Nephron (organoid): Measurements from ENCODE around the gene FYCO1.

Experiments used
- H3K27ac Mint-ChIP-seq, 3 experiments: 2 replicates each; pipeline ENCODE4 v1.8.0; 2020; ENCODE audit warnings: mixed read lengths in 3 of 3, mild to moderate bottlenecking in 2 of 3, moderate library complexity in 1 of 3
- H3K27me3 Mint-ChIP-seq: 2 replicates; pipeline ENCODE4 v1.8.0; 2021; ENCODE audit warnings: low read depth, mild to moderate bottlenecking, moderate library complexity, mixed read lengths
- H3K36me3 Mint-ChIP-seq: 2 replicates; pipeline ENCODE4 v1.8.0; 2020; ENCODE audit warnings: low read depth, mixed read lengths
- H3K4me1 Mint-ChIP-seq: 2 replicates; pipeline ENCODE4 v1.8.0; 2020; ENCODE audit warnings: mixed read lengths
- H3K4me3 Mint-ChIP-seq, 3 experiments: 2 replicates each; pipeline ENCODE4 v1.8.0; 2020; ENCODE audit warnings: mild to moderate bottlenecking in 3 of 3, mixed read lengths in 3 of 3, moderate library complexity in 2 of 3
- H3K9me3 Mint-ChIP-seq: 2 replicates; pipeline ENCODE4 v1.8.0; 2020; ENCODE audit warnings: mixed read lengths
- TF ChIP-seq, protein P1 (sequence below), 3 experiments: fragments of 200-600 bp; sonication (generic); IDR thresholded peaks; one replicate each; pipeline ENCODE4 v1.5.0; 2021; ENCODE audit warnings: antibody characterized with exemption in 3 of 3; ENCODE audit not compliant: unreplicated experiment in 3 of 3

Gene FYCO1

DNA sequence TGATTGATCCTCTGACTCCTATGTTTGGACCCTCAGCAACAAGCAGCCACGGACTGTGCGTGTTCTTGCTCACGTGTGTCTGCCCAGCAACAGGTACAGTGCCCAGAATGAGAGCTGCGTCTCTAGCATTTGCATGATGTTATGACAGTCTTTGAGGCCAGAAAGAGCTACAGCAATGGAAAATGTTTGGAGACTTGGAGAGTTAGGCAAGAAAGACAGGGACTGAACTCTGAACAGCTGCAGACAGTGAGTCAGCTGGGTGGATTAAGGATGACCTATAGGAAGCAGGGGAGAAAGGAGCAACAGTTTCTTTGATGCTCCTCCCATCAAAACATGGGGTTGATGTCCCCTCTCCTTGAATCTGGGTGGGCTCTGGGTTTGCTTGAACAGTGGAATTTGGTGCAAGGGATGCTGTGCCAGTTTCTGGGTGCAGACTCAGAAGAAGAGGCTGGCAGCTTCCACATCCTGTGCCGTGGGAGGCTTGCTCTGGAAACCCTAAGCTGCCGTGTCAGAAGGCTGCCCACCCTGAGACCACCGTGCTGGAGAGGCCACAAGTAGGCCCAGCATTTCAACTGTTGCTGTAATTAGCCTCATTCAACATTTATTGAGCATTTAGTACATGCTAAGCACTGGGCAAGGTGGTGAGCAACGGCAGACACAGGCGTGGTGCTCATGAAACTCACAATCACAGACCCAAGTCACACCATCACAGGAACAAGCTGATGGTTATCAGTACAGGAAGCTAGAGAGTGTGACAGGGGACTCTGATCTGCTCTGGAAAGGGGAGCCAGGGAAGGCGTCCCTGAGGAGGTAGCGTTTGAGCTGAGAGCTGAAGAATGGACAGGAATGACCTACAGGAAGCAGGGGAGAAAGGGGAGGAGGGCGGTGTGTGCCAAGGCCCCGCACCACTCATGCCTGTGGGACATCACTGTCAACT, 87.6 kb downstream of the FYCO1 start:
- peaks cover 7% of the 10 kb centered on the region for H3K4me1 Mint-ChIP-seq
- peak overlapping the region in 2 of 3 experiments; percentile 12 to 21 for H3K27ac Mint-ChIP-seq
- no peak overlapping the region for H3K4me3 Mint-ChIP-seq
- no peaks in the 10 kb centered on the region for H3K36me3 Mint-ChIP-seq
- TF ChIP-seq, protein P1, sequence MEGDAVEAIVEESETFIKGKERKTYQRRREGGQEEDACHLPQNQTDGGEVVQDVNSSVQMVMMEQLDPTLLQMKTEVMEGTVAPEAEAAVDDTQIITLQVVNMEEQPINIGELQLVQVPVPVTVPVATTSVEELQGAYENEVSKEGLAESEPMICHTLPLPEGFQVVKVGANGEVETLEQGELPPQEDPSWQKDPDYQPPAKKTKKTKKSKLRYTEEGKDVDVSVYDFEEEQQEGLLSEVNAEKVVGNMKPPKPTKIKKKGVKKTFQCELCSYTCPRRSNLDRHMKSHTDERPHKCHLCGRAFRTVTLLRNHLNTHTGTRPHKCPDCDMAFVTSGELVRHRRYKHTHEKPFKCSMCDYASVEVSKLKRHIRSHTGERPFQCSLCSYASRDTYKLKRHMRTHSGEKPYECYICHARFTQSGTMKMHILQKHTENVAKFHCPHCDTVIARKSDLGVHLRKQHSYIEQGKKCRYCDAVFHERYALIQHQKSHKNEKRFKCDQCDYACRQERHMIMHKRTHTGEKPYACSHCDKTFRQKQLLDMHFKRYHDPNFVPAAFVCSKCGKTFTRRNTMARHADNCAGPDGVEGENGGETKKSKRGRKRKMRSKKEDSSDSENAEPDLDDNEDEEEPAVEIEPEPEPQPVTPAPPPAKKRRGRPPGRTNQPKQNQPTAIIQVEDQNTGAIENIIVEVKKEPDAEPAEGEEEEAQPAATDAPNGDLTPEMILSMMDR (IDR thresholded peaks at IDR 0.05; ENCODE audit: unreplicated experiment in 3 of 3), result no peak
- H3K9me3 Mint-ChIP-seq, result no peaks in the 10 kb centered on the region
- H3K27me3 Mint-ChIP-seq, result peaks cover 4% of the 10 kb centered on the region

GRCh38 chr3:45906681-45907407, 88.8 kb downstream of the FYCO1 start:
- Mint-ChIP-seq H3K27me3 (peaks cover 4% of the 10 kb centered on the region), H3K9me3 (no peaks in the 10 kb centered on the region), H3K4me3 (no peak overlapping the region), H3K4me1 (peaks cover 7% of the 10 kb centered on the region), H3K36me3 (no peaks in the 10 kb centered on the region), H3K27ac (no peak overlapping the region)
- TF ChIP-seq, protein P1 (IDR thresholded peaks at IDR 0.05; ENCODE audit: unreplicated experiment in 3 of 3), result no peak

- TF ChIP-seq, protein P1 (IDR thresholded peaks at IDR 0.05; ENCODE audit: unreplicated experiment in 3 of 3), result no peak
- Mint-ChIP-seq H3K27ac (no peak overlapping the region), H3K36me3 (no peaks in the 10 kb centered on the region), H3K4me3 (no peak overlapping the region), H3K4me1 (peaks cover 7% of the 10 kb centered on the region), H3K9me3 (no peaks in the 10 kb centered on the region), H3K27me3 (peaks cover 4% of the 10 kb centered on the region)
Measured at GRCh38 chr3:45905755-45906154, 89.9 kb downstream of the FYCO1 start.

- no peaks in the 10 kb centered on the region for H3K36me3 Mint-ChIP-seq
- no peaks in the 10 kb centered on the region for H3K27me3 Mint-ChIP-seq
- TF ChIP-seq, protein P1 (IDR thresholded peaks at IDR 0.05; ENCODE audit: unreplicated experiment in 3 of 3), result no peak
- H3K4me1 Mint-ChIP-seq, result peaks cover 7% of the 10 kb centered on the region
- no peak overlapping the region for H3K4me3 Mint-ChIP-seq
- no peak overlapping the region for H3K27ac Mint-ChIP-seq
- H3K9me3 Mint-ChIP-seq, result no peaks in the 10 kb centered on the region
Measured at GRCh38 chr3:45904931-45905330, 90.7 kb downstream of the FYCO1 start.

DNA sequence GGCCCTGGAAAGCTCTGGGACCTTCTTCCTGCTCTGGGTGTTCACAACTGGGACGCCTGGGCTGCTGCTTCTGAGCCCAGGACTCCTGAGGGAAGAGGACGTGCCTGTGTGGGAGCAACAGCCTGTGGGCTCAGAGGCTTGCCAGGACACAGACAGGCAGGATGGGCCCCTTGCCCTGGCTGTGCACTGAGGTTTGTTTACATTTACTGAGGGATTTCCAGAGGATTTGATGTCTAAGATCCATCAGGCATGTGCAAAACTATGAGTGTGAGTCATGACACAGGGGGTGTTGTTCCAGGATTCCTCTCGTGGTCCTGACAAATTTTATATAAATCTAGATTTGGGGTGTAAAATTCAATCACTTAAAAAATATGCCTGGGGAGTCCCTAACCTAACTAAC, 98.7 kb downstream of the FYCO1 start:
- Mint-ChIP-seq H3K27me3 (peaks cover 3% of the 10 kb centered on the region), H3K27ac (no peak overlapping the region), H3K4me3 (no peak overlapping the region), H3K36me3 (no peaks in the 10 kb centered on the region), H3K4me1 (no peaks in the 10 kb centered on the region), H3K9me3 (no peaks in the 10 kb centered on the region)
- TF ChIP-seq, protein P1 (IDR thresholded peaks at IDR 0.05; ENCODE audit: unreplicated experiment in 3 of 3), result no peak
